CD14-positive monocyte (primary cell): ENCODE data around the gene CD80. TPM values are rescaled to one million over a fixed set of nuclear protein-coding genes. Genes with fewer than 3 reads are reported as not detected.

Source experiments
- DNase-seq, 3 donors: peaks; one replicate each; pipeline ENCODE4 v3.0.0-alpha.2; 2011 to 2022
- H2AFZ ChIP-seq: 2 replicates; pipeline ENCODE4 v1.6.0; 2012; ENCODE audit warnings: mild to moderate bottlenecking, low read depth, low read length, inconsistent platforms; ENCODE audit not compliant: insufficient read depth, poor library complexity, severe bottlenecking
- H3K27ac ChIP-seq, 2 donors: 1 replicate in 1 of 2; 2 replicates in 1 of 2; pipeline ENCODE4 v1.5.1; 2012 to 2013; ENCODE audit warnings: low read length in 2 of 2, control low read depth in 1 of 2, inconsistent platforms in 1 of 2, low read depth in 1 of 2, mild to moderate bottlenecking in 1 of 2
- H3K27me3 ChIP-seq, 2 donors: one replicate each; pipeline versions ENCODE4 v1.6.0 to v1.6.1; 2011 to 2013; ENCODE audit warnings: low read length in 2 of 2; ENCODE audit not compliant: control insufficient read depth in 2 of 2, insufficient read depth in 2 of 2
- H3K36me3 ChIP-seq, 2 donors: replicated peaks in 1 of 2; 1 replicate in 1 of 2; 2 replicates in 1 of 2; pipeline versions ENCODE4 v1.5.1 to v1.6.1; 2012 to 2013; ENCODE audit warnings: low read length in 2 of 2, control low read depth in 1 of 2, inconsistent platforms in 1 of 2, mild to moderate bottlenecking in 1 of 2; ENCODE audit not compliant: insufficient read depth in 2 of 2, control insufficient read depth in 1 of 2
- H3K4me1 ChIP-seq, 2 donors: 1 replicate in 1 of 2; 2 replicates in 1 of 2; pipeline versions ENCODE4 v1.5.1 to v1.6.1; 2012 to 2013; ENCODE audit warnings: low read length in 2 of 2, control low read depth in 1 of 2, inconsistent platforms in 1 of 2, mild to moderate bottlenecking in 1 of 2, moderate library complexity in 1 of 2; ENCODE audit not compliant: insufficient read depth in 2 of 2, control insufficient read depth in 1 of 2
- H3K4me2 ChIP-seq: replicated peaks from 2 replicates; pipeline ENCODE3; 2012; ENCODE audit warnings: low read length, moderate library complexity, mild to moderate bottlenecking; ENCODE audit not compliant: poor library complexity, severe bottlenecking; ENCODE audit errors: extremely low read depth
- H3K4me3 ChIP-seq, 3 experiments: fragments of 200-600 bp in 1 of 3; sonication (generic) in 1 of 3; replicated peaks in 1 of 3; 1 replicate in 2 of 3; 2 replicates in 1 of 3; pipeline ENCODE4 v1.5.1; 2011 to 2013; ENCODE audit warnings: low read length in 3 of 3, mild to moderate bottlenecking in 3 of 3, control low read depth in 2 of 3, low read depth in 2 of 3, inconsistent platforms in 1 of 3, moderate library complexity in 1 of 3
- H3K79me2 ChIP-seq: 2 replicates; pipeline ENCODE4 v1.6.0; 2012; ENCODE audit warnings: mild to moderate bottlenecking, control low read depth, inconsistent platforms, low read length, moderate library complexity; ENCODE audit not compliant: insufficient read depth
- H3K9ac ChIP-seq: 2 replicates; pipeline ENCODE4 v1.6.0; 2017; ENCODE audit warnings: low read length, mild to moderate bottlenecking; ENCODE audit not compliant: insufficient read depth, poor library complexity, severe bottlenecking
- H3K9me3 ChIP-seq, 2 donors: replicated peaks in 1 of 2; 1 replicate in 1 of 2; 2 replicates in 1 of 2; pipeline versions ENCODE4 v1.5.1 to v1.6.1; 2012 to 2013; ENCODE audit warnings: low read length in 2 of 2, control low read depth in 1 of 2; ENCODE audit not compliant: control insufficient read depth in 1 of 2, insufficient read depth in 1 of 2
- H4K20me1 ChIP-seq: 2 replicates; pipeline ENCODE4 v1.6.0; 2012; ENCODE audit warnings: mild to moderate bottlenecking, low read length, control low read depth, moderate library complexity; ENCODE audit not compliant: insufficient read depth
- H3K27ac Mint-ChIP-seq, 7 donors: one replicate each; pipeline ENCODE4 v1.8.0; 2020; ENCODE audit warnings: mild to moderate bottlenecking in 7 of 7, mixed read lengths in 7 of 7, moderate library complexity in 6 of 7, inconsistent platforms in 2 of 7
- H3K27me3 Mint-ChIP-seq, 3 donors: one replicate each; pipeline ENCODE4 v1.8.0; 2021 to 2022; ENCODE audit warnings: low read depth in 3 of 3, mild to moderate bottlenecking in 3 of 3, mixed read lengths in 3 of 3, moderate library complexity in 3 of 3, inconsistent platforms in 1 of 3
- H3K36me3 Mint-ChIP-seq, 2 donors: one replicate each; pipeline ENCODE4 v1.8.0; 2020; ENCODE audit warnings: mixed read lengths in 2 of 2, inconsistent platforms in 1 of 2, mild to moderate bottlenecking in 1 of 2
- H3K4me1 Mint-ChIP-seq: one replicate; pipeline ENCODE4 v1.8.0; 2020; ENCODE audit warnings: mild to moderate bottlenecking, mixed read lengths
- H3K4me3 Mint-ChIP-seq, 2 donors: one replicate each; pipeline ENCODE4 v1.8.0; 2020; ENCODE audit warnings: mild to moderate bottlenecking in 2 of 2, mixed read lengths in 2 of 2, moderate library complexity in 1 of 2
- H3K9me3 Mint-ChIP-seq, 7 donors: one replicate each; pipeline ENCODE4 v1.8.0; 2020 to 2022; ENCODE audit warnings: mixed read lengths in 7 of 7, mild to moderate bottlenecking in 6 of 7, moderate library complexity in 6 of 7, inconsistent platforms in 2 of 7
- WGBS: methylation state at CpG from one replicate; pipeline ENCODE4 v1.1.5; 2013; ENCODE audit warnings: missing lambda C conversion rate; ENCODE audit not compliant: insufficient coverage; 5-methylcytosine and 5-hydroxymethylcytosine counted together
- intact Hi-C, 2 donors: fragments of 100-400 bp; cut with micrococcal nuclease; formaldehyde crosslinking; loops; one replicate each; pipeline versions ENCODE4 v1.15.0 to v1.15.1; 2023
- polyA plus RNA-seq, 3 donors: library from polyadenylated mRNA; depleted of rRNA in 1 of 3; unstranded in 2 of 3; stranded (reverse) in 1 of 3; fragments of 300-500 nt in 2 of 3; fragments of >200 nt in 1 of 3; fragmentation: Illumina TruSeq in 2 of 3; gene quantifications; 1 replicate in 2 of 3; 2 replicates in 1 of 3; pipeline ENCODE4 v1.2.3, GENCODE V29; 2012 to 2021
- TF ChIP-seq, protein P1 (sequence below): fragments of 200-600 bp; IDR thresholded peaks from one replicate; pipeline ENCODE4 v1.8.0; 2022; ENCODE audit warnings: antibody characterized with exemption, mild to moderate bottlenecking

Gene CD80
- polyA plus RNA-seq, 3 donors, result 0.47 to 0.87 (median 0.47) TPM

DNA sequence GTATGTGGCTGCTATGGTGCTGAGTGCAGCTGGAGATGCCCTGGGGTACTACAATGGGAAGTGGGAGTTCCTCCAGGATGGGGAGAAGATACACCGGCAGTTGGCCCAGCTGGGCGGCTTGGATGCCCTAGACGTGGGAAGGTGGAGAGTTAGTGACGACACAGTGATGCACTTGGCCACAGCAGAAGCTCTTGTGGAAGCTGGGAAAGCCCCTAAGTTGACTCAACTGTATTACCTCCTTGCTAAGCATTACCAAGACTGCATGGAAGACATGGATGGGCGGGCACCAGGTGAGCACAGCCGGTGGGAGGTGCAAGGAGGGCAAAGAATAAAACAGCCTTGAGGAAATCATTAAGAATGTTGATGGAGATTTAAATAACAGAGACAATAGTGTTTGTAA, 22.8 kb upstream of the CD80 start:
- Mint-ChIP-seq H3K27ac (peak overlapping the region in 4 of 7 donors; percentile 25 to 82 (median 62)), H3K9me3 (peaks cover 0 to 2% (median 0%) of the 10 kb centered on the region in 7 donors), H3K27me3 (no peaks in the 10 kb centered on the region), H3K4me3 (no peak overlapping the region), H3K4me1 (peaks cover 47% of the 10 kb centered on the region), H3K36me3 (peaks cover 17 to 26% of the 10 kb centered on the region in 2 donors)
- Histone ChIP-seq H3K4me2 (no peak overlapping the region), H3K4me3 (no peak overlapping the region), H3K27ac (peak overlapping the region in 1 of 2 donors; percentile 28), H3K9me3 (no peaks in the 10 kb centered on the region), H3K79me2 (no peaks in the 10 kb centered on the region), H3K27me3 (no peaks in the 10 kb centered on the region), H3K9ac (no peak overlapping the region), H2AFZ (no peak overlapping the region), H3K4me1 (peaks cover 44 to 55% of the 10 kb centered on the region in 2 donors), H4K20me1 (no peaks in the 10 kb centered on the region), H3K36me3 (no peaks in the 10 kb centered on the region)
- intact Hi-C loops, result loop anchor here in 1 of 2 donors (10.0 kb wide), 1 partner anchor 63 kb away; no protein-coding TSS in a partner anchor
- peak; percentile 35 to 88 (median 46) for DNase-seq
- 90% methylated on average over 3 of the region's 6 CpGs for WGBS
- TF ChIP-seq, protein P1, sequence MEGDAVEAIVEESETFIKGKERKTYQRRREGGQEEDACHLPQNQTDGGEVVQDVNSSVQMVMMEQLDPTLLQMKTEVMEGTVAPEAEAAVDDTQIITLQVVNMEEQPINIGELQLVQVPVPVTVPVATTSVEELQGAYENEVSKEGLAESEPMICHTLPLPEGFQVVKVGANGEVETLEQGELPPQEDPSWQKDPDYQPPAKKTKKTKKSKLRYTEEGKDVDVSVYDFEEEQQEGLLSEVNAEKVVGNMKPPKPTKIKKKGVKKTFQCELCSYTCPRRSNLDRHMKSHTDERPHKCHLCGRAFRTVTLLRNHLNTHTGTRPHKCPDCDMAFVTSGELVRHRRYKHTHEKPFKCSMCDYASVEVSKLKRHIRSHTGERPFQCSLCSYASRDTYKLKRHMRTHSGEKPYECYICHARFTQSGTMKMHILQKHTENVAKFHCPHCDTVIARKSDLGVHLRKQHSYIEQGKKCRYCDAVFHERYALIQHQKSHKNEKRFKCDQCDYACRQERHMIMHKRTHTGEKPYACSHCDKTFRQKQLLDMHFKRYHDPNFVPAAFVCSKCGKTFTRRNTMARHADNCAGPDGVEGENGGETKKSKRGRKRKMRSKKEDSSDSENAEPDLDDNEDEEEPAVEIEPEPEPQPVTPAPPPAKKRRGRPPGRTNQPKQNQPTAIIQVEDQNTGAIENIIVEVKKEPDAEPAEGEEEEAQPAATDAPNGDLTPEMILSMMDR, result no peak

DNA sequence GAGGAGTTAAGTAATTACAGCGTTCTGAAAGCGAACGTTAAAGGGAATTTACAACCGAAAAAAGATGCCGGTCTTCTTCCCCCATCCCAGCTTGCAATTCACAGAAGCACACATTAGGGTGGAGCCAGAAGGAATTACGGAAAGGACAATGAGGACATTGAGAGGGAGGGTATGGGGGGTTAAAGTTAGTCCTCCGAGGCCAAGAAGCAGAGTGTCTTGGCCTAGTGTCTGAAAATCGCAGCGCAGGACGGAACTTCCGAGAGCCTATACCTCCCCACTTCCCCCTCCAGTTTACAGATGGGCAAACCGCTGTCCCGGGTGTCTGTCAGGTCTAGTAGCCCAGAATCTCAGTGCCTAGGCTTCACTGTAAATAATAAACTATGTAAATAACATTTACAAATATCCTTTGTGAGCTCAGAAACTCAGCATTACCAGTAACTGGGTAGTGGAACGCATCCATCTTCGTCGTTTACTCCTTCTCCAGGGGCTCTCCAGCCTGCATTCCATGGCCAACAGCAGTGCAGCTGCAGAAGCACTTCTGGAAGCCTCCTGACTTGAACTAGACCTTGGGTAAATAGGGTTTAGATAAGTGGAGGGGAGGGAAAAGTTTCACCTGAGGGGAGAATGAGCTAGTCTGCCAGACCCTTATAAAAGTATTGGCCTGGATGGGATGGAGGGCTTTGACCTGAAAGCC, 20.8 kb upstream of the CD80 start:
- H3K36me3 Mint-ChIP-seq, result peaks cover 10 to 19% of the 10 kb centered on the region in 2 donors
- peak overlapping the region; percentile 96 to 99 (median 98) for H3K27ac Mint-ChIP-seq
- Histone ChIP-seq H3K9me3 (no peaks in the 10 kb centered on the region), H3K4me2 (peak overlapping the region; percentile 81), H4K20me1 (no peaks in the 10 kb centered on the region), H3K27ac (peak overlapping the region; percentile 97 to 98), H3K9ac (peak overlapping the region; percentile 91), H3K4me1 (peaks cover 25 to 36% of the 10 kb centered on the region in 2 donors), H3K36me3 (no peaks in the 10 kb centered on the region), H3K4me3 (peak overlapping the region; percentile 62 to 77 (median 75)), H3K79me2 (no peaks in the 10 kb centered on the region), H3K27me3 (no peaks in the 10 kb centered on the region), H2AFZ (peak overlapping the region; percentile 78)
- H3K9me3 Mint-ChIP-seq, result peaks cover 0 to 2% (median 0%) of the 10 kb centered on the region in 7 donors
- peaks cover 30% of the 10 kb centered on the region for H3K4me1 Mint-ChIP-seq
- intact Hi-C loops, result loop anchor here in 1 of 2 donors (10.0 kb wide), 1 partner anchor 65 kb away; no protein-coding TSS in a partner anchor
- H3K27me3 Mint-ChIP-seq, result no peaks in the 10 kb centered on the region
- H3K4me3 Mint-ChIP-seq, result peak overlapping the region; percentile 90 to 96
- DNase-seq, result peak; percentile 64 to 78 (median 71)
- WGBS, result 94% methylated on average over 3 of the region's 16 CpGs
- TF ChIP-seq, protein P1, result no peak
